Testis (tissue), 2 donors: Measurements from ENCODE around the gene CCBE1.

Source experiments
- POLR2A ChIP-seq: fragments of 450-650 bp; IDR thresholded peaks from one replicate; pipeline ENCODE4 v1.6.1; 2017; ENCODE audit warnings: antibody characterized with exemption, mild to moderate bottlenecking, moderate library complexity
- TF ChIP-seq, protein P1 (sequence below), 3 experiments: fragments of 450-650 bp in 2 of 3; fragments of 200-600 bp in 1 of 3; sonication (generic) in 1 of 3; IDR thresholded peaks; one replicate each; pipeline ENCODE4 v1.5.1; 2016 to 2019; ENCODE audit warnings: antibody characterized with exemption in 3 of 3, mild to moderate bottlenecking in 2 of 3, moderate library complexity in 1 of 3

DNA sequence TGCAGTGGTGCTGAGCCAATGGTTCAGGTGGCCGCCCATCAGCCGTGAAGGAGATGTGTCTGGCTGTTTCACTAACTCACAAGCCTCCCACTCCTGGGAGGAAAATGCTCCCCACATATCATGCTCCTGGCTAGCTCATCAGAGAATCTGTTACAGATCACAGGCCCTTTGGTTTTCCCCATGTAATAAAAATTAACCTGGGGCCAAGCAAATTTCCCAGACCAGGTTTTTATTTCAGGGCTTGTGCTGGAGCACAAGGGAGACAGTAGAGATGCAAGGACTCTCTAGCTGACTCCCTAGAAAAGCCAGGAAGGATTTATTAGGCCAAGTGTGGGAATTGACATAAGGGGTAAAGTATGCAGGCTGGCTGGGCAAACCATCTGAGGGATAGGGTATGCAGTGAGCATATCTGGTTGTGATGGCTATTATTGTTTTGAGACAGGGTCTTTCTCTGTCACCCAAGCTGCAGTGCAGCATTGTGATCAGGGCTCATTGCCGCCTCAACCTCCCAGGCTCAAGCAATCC lies 40.6 kb upstream of the CCBE1 start:
- TF ChIP-seq, protein P1, sequence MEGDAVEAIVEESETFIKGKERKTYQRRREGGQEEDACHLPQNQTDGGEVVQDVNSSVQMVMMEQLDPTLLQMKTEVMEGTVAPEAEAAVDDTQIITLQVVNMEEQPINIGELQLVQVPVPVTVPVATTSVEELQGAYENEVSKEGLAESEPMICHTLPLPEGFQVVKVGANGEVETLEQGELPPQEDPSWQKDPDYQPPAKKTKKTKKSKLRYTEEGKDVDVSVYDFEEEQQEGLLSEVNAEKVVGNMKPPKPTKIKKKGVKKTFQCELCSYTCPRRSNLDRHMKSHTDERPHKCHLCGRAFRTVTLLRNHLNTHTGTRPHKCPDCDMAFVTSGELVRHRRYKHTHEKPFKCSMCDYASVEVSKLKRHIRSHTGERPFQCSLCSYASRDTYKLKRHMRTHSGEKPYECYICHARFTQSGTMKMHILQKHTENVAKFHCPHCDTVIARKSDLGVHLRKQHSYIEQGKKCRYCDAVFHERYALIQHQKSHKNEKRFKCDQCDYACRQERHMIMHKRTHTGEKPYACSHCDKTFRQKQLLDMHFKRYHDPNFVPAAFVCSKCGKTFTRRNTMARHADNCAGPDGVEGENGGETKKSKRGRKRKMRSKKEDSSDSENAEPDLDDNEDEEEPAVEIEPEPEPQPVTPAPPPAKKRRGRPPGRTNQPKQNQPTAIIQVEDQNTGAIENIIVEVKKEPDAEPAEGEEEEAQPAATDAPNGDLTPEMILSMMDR (IDR thresholded peaks at IDR 0.05), result no peak
- no peak for TF ChIP-seq POLR2A
